GM21717 (cell line): ENCODE measurements around the gene TTF2.
A peak's percentile ranks its signal among the peaks of the same experiment; 100 is the strongest.

Experiments used
- ATAC-seq: cut with Tn5 transposase; IDR thresholded peaks from one replicate; pipeline ENCODE4 v1.9.1; 2021; ENCODE audit warnings: mild to moderate bottlenecking, moderate library complexity; ENCODE audit not compliant: unreplicated experiment

The TTF2 gene

GRCh38 chr1:117059678-117060440, at the start of gene TTF2:
TSS of gene TTF2 (plus strand) at chr1:117060326. CDS start at chr1:117060347, 21 bp downstream.
- peak; percentile 93 for ATAC-seq

- no peak for ATAC-seq
Measured at GRCh38 chr1:117011334-117011733, 48.8 kb upstream of the TTF2 start.

- ATAC-seq = no peak
Measured at GRCh38 chr1:117013309-117013858, 46.7 kb upstream of the TTF2 start.

GRCh38 chr1:117014209-117014608, 45.9 kb upstream of the TTF2 start:
- no peak for ATAC-seq

- ATAC-seq = no peak
Measured at GRCh38 chr1:117015724-117016123, 44.4 kb upstream of the TTF2 start.

- no peak for ATAC-seq
Measured at GRCh38 chr1:117017062-117017461, 43.1 kb upstream of the TTF2 start.

- no peak for ATAC-seq
Measured at GRCh38 chr1:117017648-117018047, 42.5 kb upstream of the TTF2 start.

- ATAC-seq = no peak
Measured at GRCh38 chr1:117020526-117021156, 39.5 kb upstream of the TTF2 start.

- no peak for ATAC-seq
Measured at GRCh38 chr1:117022114-117022513, 38.0 kb upstream of the TTF2 start.

GRCh38 chr1:117025568-117025967, 34.6 kb upstream of the TTF2 start:
- ATAC-seq = no peak

GRCh38 chr1:117026361-117026760, 33.8 kb upstream of the TTF2 start:
- ATAC-seq = no peak

GRCh38 chr1:117029685-117030084, 30.4 kb upstream of the TTF2 start:
- no peak for ATAC-seq

- ATAC-seq = no peak
Measured at GRCh38 chr1:117030271-117030877, 29.8 kb upstream of the TTF2 start.

- ATAC-seq = no peak
Measured at GRCh38 chr1:117032266-117032665, 27.9 kb upstream of the TTF2 start.

GRCh38 chr1:117032681-117033539, 27.2 kb upstream of the TTF2 start:
- no peak for ATAC-seq

- no peak for ATAC-seq
Measured at GRCh38 chr1:117033772-117034171, 26.4 kb upstream of the TTF2 start.

GRCh38 chr1:117034791-117035290, 25.3 kb upstream of the TTF2 start:
- no peak for ATAC-seq

- ATAC-seq = no peak
Measured at GRCh38 chr1:117036018-117036461, 24.1 kb upstream of the TTF2 start.

GRCh38 chr1:117037802-117038201, 22.3 kb upstream of the TTF2 start:
- ATAC-seq = no peak

GRCh38 chr1:117038236-117038635, 21.9 kb upstream of the TTF2 start:
- ATAC-seq = no peak

- ATAC-seq = no peak
Measured at GRCh38 chr1:117044217-117044616, 15.9 kb upstream of the TTF2 start.
